Renal cortex interstitium (tissue), 15 donors: Measurements from ENCODE around the gene ZBBX. TPM values are rescaled to one million over a fixed set of nuclear protein-coding genes. Genes with fewer than 3 reads are reported as not detected.
A peak's percentile ranks its signal among the peaks of the same experiment; 100 is the strongest.
"Not testable (repeated sequence)": the region's sequence is repeated elsewhere in the genome, so short reads cannot be mapped to it uniquely, and the experiment has no call there.

Experiments
- DNase-seq, 11 donors: peaks; one replicate each; pipeline ENCODE4 v3.0.0-alpha.2; 2013; ENCODE audit warnings: low read depth in 9 of 11, low spot score in 4 of 11; ENCODE audit errors: extremely low read depth in 1 of 11
- long read RNA-seq, 16 experiments: transcript quantifications; one replicate each; lab custom pipeline, GENCODE V29; 2026
- polyA plus RNA-seq, 3 donors: library from polyadenylated mRNA; unstranded; fragments of 120-200 nt; gene quantifications; one replicate each; pipeline ENCODE4 v1.2.1, GENCODE V29; 2013; ENCODE audit not compliant: insufficient read length in 3 of 3

ZBBX gene
- polyA plus RNA-seq: 1 to 10 TPM; 2.9 to 6.9 (median 3.8) TPM
- long read RNA-seq, donor 1: 0 reads
- long read RNA-seq, donor 2: 0 reads
- long read RNA-seq, donor 3: 0 reads
- long read RNA-seq, donor 4: 0 reads
- long read RNA-seq, donor 5: 0 reads
- long read RNA-seq, donor 6, partial matches to known transcripts: 0 of 3 reads
- long read RNA-seq, donor 6, other reads (novel, unspliced or antisense): 0 of 3 reads
- long read RNA-seq, donor 7: 0 reads
- long read RNA-seq, donor 8: 0 reads
- long read RNA-seq, donor 9: 0 reads
- long read RNA-seq, donor 10: 0 reads
- long read RNA-seq, donor 11: 0 reads
- long read RNA-seq, donor 12, partial matches to known transcripts: 0 of 1 reads
- long read RNA-seq, donor 12, other reads (novel, unspliced or antisense): 0 of 1 reads
- long read RNA-seq, donor 13, partial matches to known transcripts: 0 of 1 reads
- long read RNA-seq, donor 13, other reads (novel, unspliced or antisense): 0 of 1 reads
- long read RNA-seq, donor 14: 0 reads
- long read RNA-seq, donor 15: 0 reads
- long read RNA-seq, donor 16: 0 reads

GRCh38 chr3:167380004-167380689 is at the start of gene ZBBX:
TSS of gene ZBBX (minus strand) at chr3:167380297. CDS start at chr3:167372901, 7,396 bp downstream.
- peak; percentile 75 to 88 (median 85) for DNase-seq

GRCh38 chr3:167426962-167427361 is 46.9 kb upstream of the ZBBX start:
- DNase-seq: not testable (repeated sequence)

- not testable (repeated sequence) for DNase-seq
These were observed 42.3 kb upstream of the ZBBX start for GRCh38 chr3:167422396-167422795.

DNA sequence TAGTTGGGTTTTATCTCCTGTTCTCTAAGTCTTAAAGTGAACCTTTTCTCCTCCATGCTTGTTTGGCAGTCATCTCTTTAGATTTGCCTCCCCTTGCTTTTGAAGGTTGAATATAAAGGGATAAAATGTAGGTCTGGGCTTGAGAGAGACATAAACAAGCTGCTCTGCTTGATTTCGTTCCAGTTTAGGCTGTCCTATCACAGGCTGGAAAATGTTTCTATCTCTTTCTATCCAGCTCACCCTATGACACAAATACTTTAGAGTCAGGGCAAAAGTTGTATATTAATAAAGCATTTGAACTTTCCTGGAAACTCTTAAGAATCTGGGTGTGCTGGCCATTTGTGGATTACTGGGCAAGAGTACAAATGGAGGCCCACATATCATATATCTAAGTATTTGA is 29.5 kb upstream of the ZBBX start:
- DNase-seq: peak in 2 of 11 donors; percentile 5 to 23

DNA sequence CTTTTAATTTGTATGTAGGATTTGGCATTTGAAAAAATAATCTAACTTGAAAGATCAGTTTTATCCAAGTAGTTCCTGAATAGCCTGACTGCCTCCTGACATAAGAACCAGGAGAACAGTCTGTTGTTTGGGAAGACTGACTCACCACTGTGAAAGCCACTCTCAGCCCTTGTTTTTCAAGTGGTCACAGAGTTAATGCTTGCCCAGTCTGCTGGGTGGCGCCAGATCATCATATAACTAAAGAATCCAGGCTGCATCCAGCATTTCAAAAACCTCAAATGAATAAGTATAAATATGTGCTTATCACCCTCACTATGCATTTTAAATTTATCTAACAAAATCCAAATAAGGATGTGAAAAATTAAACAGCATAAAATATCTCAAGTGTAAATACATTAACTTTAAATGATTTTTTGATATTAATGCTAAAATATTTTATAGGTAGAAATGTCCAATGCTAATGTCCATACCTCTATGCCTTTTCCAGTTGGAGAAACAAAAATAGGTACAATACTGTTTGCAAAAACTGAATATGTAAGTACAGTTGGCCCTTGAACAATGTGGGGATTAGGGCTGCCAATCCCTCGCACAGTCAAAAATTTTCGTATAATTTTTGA is 26.9 kb upstream of the ZBBX start:
- DNase-seq: peak in 9 of 11 donors; percentile 5 to 28 (median 17)

DNA sequence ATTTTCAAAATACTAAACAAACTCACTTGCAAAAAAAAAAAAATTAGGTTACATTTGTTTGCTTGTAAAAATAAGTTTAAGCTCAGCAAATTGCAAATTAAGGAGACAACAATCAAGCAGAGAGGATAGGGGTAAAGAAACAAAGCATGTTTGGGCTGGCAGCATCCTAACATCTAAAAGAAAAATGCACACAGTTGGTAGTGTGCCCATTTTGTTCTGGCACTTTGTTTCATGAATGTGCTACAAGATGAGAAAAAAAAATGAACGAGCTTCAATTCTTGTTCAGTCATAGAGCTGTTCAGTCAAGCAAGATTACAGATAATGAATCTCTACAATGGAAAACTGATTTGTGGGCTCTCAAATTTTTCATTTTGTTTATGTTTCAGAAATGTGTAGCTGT is 17.7 kb upstream of the ZBBX start:
- DNase-seq: no peak

DNA sequence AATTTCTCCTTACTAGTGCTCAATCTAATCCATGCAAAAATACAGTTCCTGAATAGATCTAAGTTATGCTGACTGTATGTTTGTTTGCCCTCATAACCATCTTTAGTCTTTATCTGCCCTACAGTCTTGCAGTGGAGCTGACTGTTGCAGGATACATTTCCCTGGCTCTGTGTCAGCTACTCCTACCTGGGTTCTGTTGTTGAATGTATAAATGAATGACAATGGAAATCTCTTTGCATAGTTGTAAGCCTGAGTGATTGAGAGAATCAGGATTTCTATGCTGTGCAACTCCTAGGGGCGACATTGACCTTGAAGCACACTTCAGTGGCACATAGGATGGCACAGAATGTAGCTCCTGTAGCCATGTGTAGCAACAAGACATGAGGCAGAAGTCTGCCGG is 16.0 kb upstream of the ZBBX start:
- DNase-seq: no peak

DNA sequence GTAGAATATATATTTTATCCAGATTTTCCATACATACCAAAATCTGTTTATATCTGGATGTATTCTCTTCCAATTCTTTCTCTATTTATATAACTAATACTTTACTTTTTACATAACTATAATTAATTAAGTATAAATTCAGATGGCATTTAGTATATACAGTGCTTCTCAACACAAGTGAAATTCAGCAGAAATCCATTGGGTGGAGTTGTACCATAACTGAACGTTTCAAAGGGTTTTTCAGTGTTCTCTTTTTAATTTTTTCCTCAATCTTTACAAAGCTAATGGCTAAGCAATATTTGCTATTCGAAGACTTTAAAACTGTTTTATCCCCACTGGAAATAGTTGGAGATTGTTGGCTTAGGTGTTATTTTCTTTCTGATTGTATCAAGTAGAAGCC is 13.9 kb upstream of the ZBBX start:
- DNase-seq: no peak

DNA sequence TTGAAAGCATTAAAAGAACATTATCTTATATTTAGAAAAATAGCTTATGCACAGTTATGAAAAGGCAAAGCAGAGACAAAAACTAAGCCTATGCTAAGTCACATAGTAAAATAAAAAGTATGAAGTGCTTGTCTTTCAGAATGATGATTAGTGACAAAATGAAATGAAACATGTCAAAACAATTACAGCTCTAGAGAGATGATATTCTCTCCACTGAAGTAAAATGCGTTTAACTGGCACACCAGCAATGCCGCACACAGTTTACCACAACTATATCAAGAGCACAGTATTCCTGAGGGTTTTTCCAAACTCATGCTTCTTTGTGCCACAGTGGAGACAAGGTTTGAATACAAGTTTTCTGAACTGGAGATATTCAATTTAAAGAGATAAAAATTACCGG is 2.1 kb upstream of the ZBBX start:
- no peak for DNase-seq

GRCh38 chr3:167375478-167375877 is 4.6 kb downstream of the ZBBX start:
- DNase-seq: no peak

- no peak for DNase-seq
These were observed 8.0 kb downstream of the ZBBX start for GRCh38 chr3:167372138-167372537.

- no peak for DNase-seq
These were observed 18.1 kb downstream of the ZBBX start for GRCh38 chr3:167361948-167362347.

GRCh38 chr3:167361306-167361705 is 18.8 kb downstream of the ZBBX start:
- DNase-seq: no peak

GRCh38 chr3:167355446-167355845 is 24.7 kb downstream of the ZBBX start:
- no peak for DNase-seq

- no peak for DNase-seq
These were observed 25.3 kb downstream of the ZBBX start for GRCh38 chr3:167354751-167355150.

DNA sequence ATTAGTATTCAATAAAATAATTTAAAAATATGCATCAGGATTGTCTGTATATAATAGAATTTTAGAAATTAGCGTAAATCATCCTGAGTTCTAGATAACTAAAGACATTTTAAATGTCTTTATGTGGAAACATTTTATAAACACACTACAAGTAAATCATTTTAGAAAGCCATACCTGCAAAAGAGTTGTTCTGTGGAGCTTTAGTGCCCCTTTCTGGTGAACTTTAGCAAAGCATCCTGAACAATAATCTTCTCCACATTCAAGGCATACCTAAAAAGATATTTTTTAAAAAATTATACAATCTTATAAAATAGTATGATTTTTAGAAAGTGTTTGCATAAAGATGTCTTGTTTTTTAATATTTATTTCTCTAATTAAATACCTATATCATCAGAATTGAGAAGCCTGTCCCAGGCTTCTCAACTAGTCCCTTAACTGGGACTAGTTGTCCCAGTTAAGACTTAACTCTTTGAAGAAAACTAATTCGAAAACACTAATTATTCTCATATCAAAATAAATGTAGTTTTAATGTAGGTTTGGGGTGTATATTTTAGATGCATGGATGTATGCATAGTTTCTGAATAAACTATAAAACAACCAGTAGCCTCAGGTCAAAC is 29.7 kb downstream of the ZBBX start:
- DNase-seq: peak in 7 of 11 donors; percentile 2 to 24 (median 13)

DNA sequence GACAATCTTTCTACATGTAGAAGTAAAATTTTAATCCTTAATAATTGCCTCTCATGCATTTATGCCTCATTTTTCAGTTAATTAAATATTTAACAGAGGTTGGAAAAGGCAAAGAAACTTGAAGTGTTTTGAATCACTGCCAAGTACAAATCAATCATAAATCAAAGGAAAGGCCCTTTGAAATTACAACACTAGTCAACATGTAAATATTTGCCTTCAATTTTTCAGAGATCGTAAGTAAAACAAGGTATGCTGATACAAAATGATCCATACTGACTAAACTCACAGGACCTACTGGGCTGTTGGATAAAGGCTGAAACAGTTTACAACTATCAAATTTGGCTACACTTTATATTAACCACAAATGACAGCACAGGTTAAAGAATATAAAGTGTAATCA is 33.9 kb downstream of the ZBBX start:
- no peak for DNase-seq

- DNase-seq: no peak
These were observed 48.9 kb downstream of the ZBBX start for GRCh38 chr3:167330993-167331785.

- DNase-seq: no peak
These were observed 56.5 kb downstream of the ZBBX start for GRCh38 chr3:167323572-167323971.
